Stimulated activated CD8-positive, alpha-beta memory T cell treated with anti-CD3 and anti-CD28 coated beads, Interleukin-15, amount 100 ng/mL, for 1 hour (primary cell): Measurements from ENCODE around the gene FNDC3B.

Source experiments
- DNase-seq: peaks from one replicate; pipeline ENCODE4 v3.0.0-alpha.2; 2020; ENCODE audit warnings: low read depth

Gene FNDC3B

DNA sequence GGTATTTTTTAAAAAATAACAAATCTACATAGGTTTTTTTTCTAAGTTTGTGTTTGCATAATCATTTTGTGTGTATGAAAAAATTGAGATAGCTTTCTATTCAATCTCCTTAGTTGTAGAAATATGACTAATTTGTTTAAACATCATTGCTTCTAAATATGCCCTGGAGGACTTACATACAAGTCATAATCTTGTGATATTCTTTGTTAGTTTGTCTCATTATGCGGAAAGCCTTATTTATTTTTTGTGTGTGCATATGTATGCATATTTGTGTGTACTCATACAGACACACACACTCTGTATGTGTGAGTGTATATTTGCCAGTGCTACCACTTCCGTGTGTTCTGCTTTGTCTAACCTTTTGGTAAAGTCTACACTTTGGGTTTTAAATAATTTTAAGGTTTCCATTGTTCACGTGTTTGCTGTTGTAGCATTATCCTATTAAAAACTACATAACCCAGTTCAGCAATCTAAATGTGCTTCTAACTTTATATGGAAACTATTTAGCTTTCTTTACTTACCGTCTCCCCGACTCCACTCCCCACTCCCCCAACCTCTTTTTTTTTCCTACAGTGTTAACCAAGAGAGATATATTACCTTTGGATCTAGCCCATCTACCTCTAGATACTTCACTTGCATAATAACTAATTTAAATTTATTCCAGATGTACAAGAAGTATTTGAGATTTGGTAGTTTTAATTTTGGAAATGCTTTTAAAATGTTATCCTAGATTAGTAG is 111.7 kb downstream of the FNDC3B start:
- DNase-seq, result no peak

DNA sequence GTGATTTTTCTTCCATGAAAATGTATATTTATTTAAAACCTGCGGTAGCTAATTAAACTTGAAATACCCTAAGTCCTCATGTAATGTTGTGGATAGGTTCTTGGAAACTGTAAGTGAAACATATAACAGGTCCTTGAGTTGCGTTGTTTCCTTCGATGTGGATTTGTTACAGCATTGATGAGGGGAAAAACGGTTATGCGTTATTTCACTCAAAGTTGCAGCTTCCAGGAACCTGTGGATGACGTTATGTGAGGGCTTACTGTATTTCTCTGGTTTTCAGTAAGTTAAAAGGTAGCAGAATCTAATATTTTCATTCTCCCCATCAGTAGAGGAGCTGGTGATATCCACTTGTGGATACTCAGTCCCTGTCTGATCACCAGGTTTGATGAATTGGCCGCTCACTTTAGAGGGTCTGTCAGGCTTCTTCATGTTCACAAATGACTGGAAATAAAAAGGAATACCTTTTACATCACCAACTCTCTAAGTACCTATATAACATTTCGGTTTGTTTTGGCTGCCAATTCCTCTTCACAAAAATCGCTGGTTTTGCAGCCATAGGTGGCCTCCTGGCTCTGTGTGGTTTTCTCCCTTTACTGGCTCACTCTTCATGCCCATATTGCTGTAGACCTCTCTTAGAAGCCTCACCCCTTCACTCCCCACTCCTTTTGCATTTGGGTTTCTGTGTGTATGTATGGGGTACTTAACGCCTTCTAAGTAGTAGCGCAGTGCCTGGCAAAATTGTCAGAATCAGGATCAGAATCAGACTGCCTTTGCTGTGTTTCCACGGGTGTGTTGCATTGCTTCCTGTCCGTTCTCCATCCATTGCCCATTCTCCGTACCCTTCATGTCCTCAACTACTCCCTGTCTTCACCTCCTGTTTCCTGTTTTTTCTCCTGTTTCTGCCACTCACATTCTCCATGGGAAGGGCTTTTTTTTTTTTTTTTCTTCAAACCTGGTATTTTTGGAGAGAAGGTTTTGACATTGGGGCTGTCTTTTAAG is 112.6 kb downstream of the FNDC3B start:
- no peak for DNase-seq

DNA sequence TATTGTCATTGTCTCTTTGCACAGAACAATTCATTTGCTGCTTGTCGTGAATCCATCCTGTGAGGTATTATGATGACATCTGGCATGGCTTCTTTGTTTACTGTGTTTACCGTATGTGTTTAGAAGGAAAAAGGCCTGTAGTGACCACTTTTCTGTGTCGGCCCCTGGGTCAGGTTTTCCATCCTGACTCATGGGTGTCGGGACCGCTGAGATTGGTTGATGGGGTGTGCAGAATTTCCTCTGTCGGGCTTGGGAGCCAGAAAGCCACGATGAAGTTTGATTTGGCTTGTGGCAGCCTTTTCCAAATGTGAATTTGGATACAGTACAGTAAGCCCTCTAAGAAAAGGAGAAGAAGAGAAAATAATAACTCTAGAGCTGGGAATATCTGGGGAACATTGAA is 113.5 kb downstream of the FNDC3B start:
- DNase-seq, result no peak

DNA sequence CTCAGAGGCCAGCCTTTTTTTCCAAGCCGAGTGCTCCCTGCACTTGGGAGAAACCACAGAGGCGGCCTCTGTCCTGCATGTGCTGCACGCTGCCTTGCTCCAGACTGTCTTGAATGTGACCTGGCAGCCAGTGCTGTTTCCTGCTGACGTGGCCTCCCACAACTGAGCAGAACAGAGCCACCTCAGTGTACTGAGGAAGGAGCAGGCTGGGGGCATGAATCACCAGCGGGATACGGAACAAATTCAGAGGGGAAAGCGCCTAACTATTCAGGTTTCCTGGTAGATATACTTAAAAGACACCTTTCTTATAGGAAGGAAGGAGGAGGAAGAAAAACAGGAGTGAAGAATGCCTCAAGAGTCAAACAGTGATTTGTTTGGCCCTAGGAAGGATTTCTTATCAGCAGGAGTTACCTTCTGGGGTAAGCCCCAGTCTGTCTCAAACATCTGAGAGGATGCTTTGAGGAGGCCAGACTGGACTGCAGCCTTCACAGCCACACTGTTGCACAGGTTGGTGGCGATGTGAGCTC is 114.0 kb downstream of the FNDC3B start:
- DNase-seq, result no peak

DNA sequence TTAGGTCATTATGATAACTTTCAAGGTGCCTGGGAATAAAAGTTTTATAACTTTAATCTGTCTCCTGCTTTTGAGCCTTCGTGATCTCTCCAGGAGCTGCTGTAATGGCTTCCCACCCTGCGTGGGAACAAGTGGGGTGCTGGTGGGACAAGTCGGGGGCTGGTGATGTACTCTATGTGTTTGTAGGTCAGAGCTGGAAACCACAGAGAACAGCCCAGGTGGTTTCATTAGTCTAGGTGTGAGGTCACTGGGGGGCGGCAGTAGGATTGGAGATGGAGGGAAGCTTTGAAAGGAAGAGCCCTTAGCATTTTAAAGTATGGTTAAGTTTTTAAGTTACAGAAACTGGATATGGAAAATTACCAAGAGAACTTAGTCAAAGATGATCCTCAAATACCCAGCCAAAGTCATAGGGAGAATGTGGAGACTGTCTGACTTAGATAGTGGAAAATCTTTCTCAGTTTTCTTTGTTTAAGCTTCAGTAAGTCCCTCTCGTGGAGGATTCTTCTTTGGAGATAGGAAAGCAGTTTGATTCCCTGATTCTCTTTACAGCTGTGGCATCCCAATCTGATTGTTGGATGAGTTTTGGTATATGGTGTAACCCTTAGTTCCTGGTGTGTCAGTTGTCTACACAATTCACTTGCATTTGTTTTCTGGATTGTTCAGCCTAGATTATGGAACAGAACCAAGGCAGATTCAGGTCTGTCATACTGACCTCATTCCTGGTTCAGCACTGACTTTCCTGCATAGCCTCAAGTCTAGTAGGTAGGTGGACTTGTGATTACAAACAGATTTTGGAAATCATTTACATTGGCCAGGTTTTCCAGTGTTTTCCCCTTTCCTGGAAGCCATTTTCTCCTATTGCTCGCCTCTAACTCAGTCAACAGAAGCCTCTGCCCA is 115.6 kb downstream of the FNDC3B start:
- no peak for DNase-seq

DNA sequence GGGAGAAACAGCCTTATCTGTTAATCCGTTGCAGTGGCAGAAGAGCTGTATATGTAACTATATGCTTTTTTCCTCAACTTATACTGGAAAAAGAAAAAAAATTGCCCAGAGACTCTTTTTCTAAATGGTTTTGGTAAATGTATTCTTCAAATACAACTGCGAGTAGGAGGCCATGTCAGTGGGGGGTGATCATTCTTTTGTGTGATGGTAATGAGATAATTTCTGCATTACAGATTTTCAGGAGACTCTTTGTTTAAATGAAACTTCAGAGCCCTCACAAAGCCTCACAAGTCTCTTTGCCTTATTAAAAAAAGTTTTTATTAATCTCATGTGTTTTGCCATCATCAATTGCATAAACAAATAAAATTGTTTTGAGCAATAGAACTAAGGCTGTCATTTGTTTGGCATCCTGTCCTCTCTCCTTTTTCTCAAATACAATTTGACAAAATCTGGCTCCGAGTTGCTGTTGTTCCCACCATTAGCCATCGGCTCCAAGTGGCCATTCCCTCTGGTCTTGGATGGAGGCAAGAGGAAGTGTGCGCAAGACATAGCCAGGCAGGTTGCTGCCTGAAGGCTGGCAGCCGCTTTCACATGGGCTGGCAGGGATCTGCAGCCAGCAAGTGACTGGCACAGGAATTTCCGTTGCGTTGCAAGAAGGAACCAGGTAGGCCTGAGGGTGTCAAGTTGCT is 116.7 kb downstream of the FNDC3B start:
- DNase-seq, result no peak

DNA sequence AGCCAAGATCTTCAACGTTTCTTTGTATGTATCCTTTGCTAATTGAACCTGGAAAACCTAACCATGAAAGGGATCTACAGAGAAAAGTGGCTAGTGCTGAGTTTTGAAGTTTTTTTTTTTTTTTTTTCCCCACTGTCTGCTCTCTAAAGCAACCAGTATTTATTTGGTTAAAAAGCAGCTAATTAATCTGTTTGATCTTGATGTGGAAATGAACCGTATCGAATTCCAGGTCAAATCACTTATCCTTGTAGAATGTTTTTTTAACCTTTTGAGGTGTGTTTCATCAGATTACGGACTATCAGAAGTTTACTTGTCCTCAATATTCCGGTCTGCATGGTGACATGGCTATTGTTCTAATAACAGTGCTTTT is 117.2 kb downstream of the FNDC3B start:
- no peak for DNase-seq

DNA sequence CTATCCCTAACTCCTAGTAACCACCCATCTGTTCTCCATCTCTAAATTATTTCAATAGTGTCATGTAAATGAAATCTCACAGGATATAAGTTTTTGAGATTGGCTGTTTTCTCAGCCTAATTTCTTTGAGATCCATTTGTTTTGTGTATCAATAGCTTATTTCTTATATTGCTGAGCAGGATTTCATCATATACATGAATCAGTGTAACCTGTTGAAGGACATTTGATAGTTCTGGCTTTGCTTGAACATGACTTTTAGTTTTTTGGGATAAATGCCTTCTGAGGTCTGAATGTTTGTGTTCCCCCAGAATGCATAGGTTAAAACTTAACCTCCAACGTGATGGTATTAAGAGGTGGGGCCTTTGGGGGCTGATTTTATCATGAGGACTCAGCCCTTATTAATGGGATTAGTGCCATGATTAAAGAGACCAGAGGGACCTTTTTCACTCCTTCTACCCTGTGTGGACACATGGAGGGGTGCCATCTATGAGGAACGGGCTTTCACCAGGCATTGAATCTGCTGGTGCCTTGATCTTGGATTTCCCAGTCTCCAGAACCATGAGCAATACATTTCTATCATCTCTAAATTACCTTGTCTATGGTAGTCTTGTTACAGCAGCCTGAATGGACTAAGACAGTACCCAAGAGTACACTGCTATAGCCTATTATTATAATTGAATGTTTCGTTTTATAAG is 118.3 kb downstream of the FNDC3B start:
- DNase-seq, result no peak

DNA sequence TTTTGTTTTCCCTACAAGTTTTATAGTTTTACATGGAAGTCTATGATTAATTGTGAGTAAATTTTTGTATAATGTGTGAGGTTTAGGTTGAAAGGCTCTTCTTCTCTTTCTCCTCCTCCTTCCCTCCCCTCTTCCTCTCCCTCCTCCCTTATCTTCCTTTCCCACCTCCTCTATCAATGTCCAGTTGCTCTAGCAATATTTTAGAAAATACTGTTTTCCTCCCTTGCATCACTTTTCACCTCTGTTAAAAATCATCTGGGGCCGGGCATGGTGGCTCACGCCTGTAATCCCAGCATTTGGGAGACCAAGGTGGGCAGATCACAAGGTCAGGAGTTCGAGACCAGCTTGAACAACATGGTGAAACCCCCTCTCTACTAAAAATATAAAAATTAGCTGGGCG is 119.4 kb downstream of the FNDC3B start:
- no peak for DNase-seq

DNA sequence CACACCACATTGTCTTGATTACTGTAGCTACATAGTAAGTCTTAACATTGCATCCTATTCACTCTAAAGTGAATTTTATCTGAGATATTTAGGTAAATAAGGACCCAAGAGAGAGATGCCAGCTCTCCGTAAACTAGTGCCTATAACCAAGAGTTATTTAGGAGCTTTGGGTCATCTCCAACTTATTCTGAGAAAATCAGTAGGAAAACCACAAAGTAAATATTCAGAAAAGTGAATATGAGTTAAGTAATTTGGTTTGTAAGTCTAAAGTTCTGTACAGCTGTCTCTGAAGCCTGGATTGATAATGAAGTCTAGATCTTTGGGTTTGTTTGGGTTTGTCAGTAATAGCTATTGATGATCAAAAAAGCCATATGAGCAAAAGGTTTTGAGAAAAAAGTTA is 120.0 kb downstream of the FNDC3B start:
- no peak for DNase-seq

DNA sequence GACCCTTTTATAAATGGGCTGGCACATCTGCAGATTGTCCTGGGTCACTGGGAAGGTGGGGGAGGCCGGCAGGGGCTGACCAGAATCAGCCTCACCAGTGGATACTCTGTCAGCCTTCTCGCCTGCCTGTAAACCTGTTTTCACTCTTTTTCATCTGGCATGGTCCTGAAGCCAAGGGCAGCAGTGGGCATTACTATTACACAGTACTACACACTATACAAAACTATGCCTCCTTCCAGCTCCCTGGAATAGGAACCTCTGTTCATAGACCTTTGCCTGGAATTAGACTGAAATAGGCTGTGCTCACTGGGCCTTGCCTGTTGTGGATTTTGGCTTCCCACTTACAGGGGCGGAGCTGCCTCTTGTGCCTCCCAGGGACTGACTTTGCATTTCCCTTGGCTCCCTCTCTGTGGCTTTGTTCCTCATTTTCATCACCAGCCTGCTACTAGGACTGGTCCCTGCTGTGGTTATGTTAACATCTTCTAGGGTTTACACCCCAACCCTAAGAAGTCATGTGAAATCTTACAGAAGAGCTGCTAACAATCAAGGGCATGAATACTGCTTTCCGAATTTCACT is 120.7 kb downstream of the FNDC3B start:
- DNase-seq, result no peak

DNA sequence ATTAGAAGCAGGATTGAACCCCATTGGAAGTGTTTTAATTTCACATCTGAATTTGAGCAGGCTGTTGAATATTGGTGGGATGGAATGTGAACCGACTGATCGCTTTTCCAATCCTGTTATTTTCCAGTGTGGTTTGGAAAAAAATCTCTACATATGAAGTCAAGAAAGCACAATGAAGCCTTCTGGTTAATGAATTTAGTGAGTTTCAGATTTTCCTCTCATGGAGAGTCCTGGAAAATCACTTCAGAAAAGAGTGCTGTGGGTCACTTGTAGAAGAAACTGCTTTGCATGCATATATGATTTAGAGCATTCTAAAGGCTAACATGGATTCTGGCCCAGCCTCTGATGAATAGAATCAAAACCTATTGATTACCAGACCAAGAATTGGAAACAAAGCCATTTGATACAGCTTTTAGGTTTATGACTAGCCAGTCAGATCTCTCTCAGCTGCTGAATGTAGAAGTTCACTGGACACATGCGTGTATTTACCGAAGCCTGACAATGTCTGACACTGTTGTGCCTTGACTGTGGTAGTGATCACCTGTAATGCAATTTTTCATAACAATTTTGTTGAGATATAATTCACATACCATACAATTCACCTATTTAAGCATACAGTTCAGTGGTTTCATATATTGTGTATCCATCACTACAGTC is 121.9 kb downstream of the FNDC3B start:
- no peak for DNase-seq

DNA sequence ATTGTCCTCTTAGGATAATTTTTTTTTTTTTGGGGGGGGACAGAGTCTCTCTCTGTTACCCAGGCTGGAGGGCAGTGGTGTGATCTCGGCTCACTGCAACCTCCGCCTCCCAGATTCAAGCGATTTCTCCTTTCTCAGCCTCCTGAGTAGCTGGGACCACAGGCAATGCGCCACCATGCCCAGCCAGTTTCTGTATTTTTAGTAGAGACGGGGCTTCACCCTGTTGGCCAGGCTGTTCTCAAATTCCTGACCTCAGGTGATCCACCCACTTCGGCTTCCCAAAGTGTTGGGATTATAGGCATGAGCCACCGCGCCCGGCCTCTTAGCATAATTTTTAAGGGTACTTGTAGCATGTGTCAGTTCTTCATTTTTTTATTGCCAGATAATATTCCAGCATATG is 122.6 kb downstream of the FNDC3B start:
- no peak for DNase-seq

DNA sequence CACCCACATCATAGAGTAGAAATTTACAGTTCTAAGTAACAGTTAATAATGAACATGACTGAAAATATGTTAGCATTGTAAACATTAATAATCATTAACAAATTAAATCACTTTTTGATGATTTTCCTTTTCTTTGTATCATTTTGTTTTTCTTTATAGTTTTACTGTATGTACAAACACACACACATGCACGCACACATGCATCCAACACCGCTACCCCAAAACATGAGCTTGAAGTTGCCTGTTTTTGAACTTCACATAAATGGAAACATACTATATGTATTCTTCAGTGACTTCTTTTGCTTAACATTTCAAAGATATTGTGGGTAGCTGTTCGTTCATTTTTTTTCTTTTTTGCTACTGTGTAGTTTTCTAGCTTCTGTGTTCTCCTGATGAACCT is 123.9 kb downstream of the FNDC3B start:
- no peak for DNase-seq

DNA sequence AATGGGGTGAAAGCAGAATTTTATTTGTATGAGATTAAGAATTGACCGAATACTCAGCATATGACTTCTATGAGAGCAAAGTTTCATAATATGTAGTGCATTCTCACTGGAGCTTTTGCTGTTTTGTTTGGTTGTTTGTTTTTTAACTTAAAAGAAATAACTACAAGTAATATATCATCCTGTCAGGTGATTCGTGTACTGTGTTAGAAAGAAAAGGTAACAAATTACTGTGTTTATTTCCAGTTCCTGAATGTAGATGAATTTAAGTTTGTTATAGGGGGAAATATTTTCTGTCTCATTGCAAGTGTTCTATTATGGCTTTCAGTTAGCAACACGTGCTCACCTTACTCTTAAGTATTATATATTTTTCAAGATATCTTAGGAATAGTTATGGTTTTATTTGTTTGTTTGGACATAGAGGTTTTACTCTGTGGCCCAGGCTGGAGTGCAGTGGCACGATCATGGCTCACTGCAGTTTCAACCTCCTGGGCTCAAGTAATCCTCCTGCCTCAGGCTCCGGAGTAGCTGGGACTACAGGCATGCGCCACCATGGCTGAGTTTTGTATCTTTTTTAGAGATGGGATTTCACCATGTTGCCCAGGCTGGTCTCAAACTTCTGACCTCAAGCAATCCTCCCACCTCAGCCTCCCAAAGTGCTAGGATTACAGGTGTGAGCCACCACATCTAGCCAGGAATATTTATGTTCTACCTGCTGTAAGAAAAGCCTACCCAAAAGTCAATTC is 125.4 kb downstream of the FNDC3B start:
- no peak for DNase-seq

DNA sequence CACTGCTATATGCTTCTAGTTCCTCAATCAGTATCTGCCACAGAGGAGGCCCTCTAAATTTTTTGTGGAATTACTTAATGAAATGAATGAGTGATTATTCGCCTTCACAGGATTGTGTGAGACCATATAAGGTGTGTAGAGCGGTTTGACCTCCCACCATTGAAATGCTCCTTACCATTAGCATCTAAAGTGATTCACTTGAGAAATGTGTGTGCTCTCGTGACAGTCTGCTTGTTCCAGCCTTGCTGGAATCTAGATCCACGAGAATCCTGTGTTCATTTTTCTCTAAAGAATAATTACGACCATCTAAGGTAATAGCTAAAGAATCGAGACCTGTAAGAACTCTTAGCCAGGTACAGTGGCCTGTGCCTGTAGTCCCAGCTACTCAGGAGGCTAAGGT is 126.9 kb downstream of the FNDC3B start:
- DNase-seq, result no peak

DNA sequence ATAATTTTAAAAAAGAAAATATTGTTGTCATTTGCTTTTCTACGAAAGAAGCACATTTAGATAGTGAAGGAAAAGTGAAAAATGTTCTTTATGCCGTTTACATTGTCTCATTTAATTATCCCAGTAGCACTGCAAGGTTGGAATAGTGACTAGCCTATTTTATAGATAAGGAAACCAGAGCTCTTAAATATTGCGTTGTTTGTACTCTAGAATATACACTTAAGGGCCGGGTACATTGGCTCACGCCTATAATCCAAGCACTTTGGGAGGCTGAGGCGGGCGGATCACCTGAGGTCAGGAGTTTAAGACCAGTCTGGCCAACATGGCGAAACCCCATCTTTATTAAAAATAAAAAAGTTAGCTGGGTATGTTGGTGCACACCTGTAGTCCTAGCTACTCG is 127.5 kb downstream of the FNDC3B start:
- DNase-seq, result no peak

DNA sequence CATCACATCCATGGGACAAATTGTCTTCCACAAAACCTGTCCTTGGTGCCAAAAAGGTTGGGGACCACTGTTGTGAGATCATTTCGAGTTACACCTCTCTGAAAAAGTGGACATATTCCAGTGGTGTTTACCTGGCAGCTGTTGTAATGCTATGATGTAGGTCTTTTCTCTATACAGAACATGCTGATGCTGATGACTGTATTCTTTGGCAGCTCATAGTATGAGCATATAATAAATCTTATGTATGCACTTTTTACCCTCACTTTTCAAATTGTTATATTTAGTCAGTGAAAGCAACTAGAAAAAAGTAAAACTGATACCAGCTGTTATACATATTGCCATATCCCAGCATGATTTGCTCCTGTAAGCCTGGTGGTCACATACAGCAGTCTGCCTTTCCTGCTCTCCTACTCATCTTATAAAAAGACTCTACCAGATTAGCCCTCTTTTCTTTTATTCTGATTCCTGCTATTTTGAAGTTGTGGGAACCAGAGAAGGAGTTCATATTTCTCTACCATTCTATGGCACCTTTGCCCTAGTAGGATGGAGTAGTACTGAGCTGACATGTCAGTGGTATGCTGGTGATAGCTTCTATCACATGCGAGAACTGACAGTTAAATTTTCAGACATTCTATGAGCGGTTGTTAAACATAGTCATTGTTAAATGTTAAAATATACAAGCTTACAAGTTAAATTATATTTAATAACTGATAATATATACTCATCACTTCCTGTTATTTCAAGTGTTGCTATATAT is 128.7 kb downstream of the FNDC3B start:
- DNase-seq, result no peak
